Ascending aorta (tissue), 2 donors: Measurements from ENCODE around the gene VRK2. TPM values are rescaled to one million over a fixed set of nuclear protein-coding genes. Genes with fewer than 3 reads are reported as not detected.
A peak's percentile ranks its signal among the peaks of the same experiment; 100 is the strongest.

Source experiments
- DNase-seq, 2 donors: peaks; one replicate each; pipeline ENCODE4 v3.0.0-alpha.2; 2019; ENCODE audit warnings: low spot score in 2 of 2
- H3K27ac ChIP-seq, 2 donors: fragments of 200-600 bp; sonication (generic); one replicate each; pipeline ENCODE4 v1.5.1; 2016 to 2017; ENCODE audit warnings: mild to moderate bottlenecking in 1 of 2
- H3K27me3 ChIP-seq: fragments of 200-600 bp; sonication (generic); one replicate; pipeline ENCODE4 v1.5.1; 2017
- H3K36me3 ChIP-seq, 2 donors: fragments of 200-600 bp; sonication (generic); one replicate each; pipeline ENCODE4 v1.5.1; 2016
- H3K4me1 ChIP-seq, 2 donors: fragments of 200-600 bp; sonication (generic); one replicate each; pipeline ENCODE4 v1.5.1; 2016 to 2017; ENCODE audit warnings: mild to moderate bottlenecking in 1 of 2
- H3K4me3 ChIP-seq, 2 donors: fragments of 200-600 bp; sonication (generic); one replicate each; pipeline ENCODE4 v1.5.1; 2016 to 2017; ENCODE audit warnings: mild to moderate bottlenecking in 1 of 2
- H3K9me3 ChIP-seq, 2 donors: fragments of 200-600 bp; sonication (generic); one replicate each; pipeline ENCODE4 v1.5.1; 2016
- CTCF ChIP-seq, 3 experiments: fragments of 200-600 bp in 2 of 3; fragments of 450-650 bp in 1 of 3; sonication (generic) in 2 of 3; IDR thresholded peaks; one replicate each; pipeline ENCODE4 v1.5.1; 2016 to 2019; ENCODE audit warnings: antibody characterized with exemption in 3 of 3, mild to moderate bottlenecking in 1 of 3, moderate library complexity in 1 of 3
- intact Hi-C: fragments of 100-400 bp; cut with DNase I; formaldehyde crosslinking; loops from one replicate; pipeline ENCODE4 v1.15.1; 2023
- total RNA-seq: library from RNA; depleted of rRNA; stranded (reverse); fragments of >200 nt; gene quantifications from one replicate; pipeline ENCODE4 v1.1.0, GENCODE V29; 2016

VRK2 gene
- total RNA-seq, 1 donor from 2014 or later: 15.8 TPM

DNA sequence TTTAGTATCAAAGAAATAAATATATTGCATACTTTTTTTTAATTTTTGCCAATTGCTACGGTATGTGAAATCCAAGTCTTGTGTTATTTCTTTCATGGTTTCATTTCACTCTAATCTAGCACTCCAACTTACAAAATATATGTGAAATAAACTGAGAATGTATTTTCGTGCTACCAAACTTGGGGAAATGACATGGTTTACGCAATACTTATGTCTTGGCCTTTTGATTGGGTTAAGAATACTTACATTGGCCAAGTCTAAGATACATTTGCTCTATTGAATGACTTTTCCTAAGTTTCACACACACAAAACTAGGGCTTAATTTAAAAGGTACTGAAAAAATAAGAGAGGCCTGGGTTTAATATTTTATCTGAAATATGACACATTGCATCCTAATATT, 80.5 kb downstream of the VRK2 start:
- H3K27ac ChIP-seq: no peak overlapping the region
- H3K4me3 ChIP-seq: no peak overlapping the region
- TF ChIP-seq CTCF (IDR thresholded peaks at IDR 0.05): no peak
- H3K27me3 ChIP-seq: no peaks in the 10 kb centered on the region
- H3K9me3 ChIP-seq: no peaks in the 10 kb centered on the region
- H3K36me3 ChIP-seq: peaks cover 0 to 5% of the 10 kb centered on the region in 2 donors
- intact Hi-C loops: no loop called here
- H3K4me1 ChIP-seq: peaks cover 0 to 8% of the 10 kb centered on the region in 2 donors
- DNase-seq: no peak

DNA sequence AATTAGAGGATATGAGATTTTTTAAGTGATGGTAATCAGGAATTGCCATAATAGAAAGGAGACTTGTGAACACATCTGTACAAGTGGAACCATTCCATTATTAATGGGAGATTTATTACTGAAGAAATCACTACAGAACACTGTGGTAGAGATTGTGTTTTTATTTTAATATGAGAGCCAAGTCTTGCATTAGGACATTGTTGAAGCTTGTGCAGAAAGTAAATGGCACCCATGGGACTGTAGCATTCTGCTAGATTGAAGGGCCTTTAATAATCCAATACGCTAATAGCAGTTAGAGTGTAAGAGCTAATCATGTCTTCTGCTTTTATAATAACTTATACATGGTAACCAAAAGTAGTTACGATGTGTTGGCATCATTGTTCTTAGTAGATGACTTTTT, 83.6 kb downstream of the VRK2 start:
- Histone ChIP-seq H3K27me3 (no peaks in the 10 kb centered on the region), H3K4me1 (peaks cover 0 to 8% of the 10 kb centered on the region in 2 donors), H3K9me3 (no peaks in the 10 kb centered on the region), H3K27ac (no peak overlapping the region), H3K36me3 (no peaks in the 10 kb centered on the region), H3K4me3 (no peak overlapping the region)
- DNase-seq: no peak
- TF ChIP-seq CTCF (IDR thresholded peaks at IDR 0.05): no peak
- intact Hi-C loops: no loop called here

- intact Hi-C loops: no loop called here
Observed at GRCh38 chr2:58131191-58132011, 84.8 kb downstream of the VRK2 start.

DNA sequence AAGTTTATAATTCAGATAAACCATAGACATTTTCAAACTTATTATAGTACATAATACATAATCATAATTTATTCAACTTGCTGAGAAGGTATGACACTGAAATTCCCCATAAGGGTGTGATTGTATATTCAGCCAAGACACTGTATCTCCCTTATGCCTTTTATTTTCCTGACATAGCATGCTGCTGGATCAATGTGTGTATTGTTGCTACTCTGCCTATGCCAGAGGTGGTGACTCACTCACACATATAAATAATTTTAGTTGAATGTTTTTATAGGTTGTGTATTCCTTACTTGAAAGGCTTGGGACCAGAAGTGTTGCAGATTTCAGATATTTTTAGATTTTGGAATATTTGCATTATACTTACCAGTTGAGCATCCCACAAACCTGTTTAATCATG, 86.8 kb downstream of the VRK2 start:
- intact Hi-C loops: no loop called here

More at GRCh38 chr2:58131191-58132011, 84.8 kb downstream of the VRK2 start:
- Histone ChIP-seq H3K4me3 (no peak overlapping the region), H3K4me1 (peaks cover 0 to 8% of the 10 kb centered on the region in 2 donors), H3K9me3 (no peaks in the 10 kb centered on the region), H3K27ac (peak overlapping the region in 1 of 2 donors; percentile 39), H3K27me3 (no peaks in the 10 kb centered on the region), H3K36me3 (no peaks in the 10 kb centered on the region)
- peak in 1 of 3 experiments; percentile 23 for TF ChIP-seq CTCF (IDR thresholded peaks at IDR 0.05)
- DNase-seq: no peak

GRCh38 chr2:58135861-58136260, 89.3 kb downstream of the VRK2 start:
- DNase-seq: no peak
- intact Hi-C loops: no loop called here

More for the DNA sequence above, 86.8 kb downstream of the VRK2 start:
- H3K9me3 ChIP-seq: no peaks in the 10 kb centered on the region
- H3K27me3 ChIP-seq: no peaks in the 10 kb centered on the region
- H3K4me3 ChIP-seq: no peak overlapping the region
- H3K4me1 ChIP-seq: peaks cover 0 to 8% of the 10 kb centered on the region in 2 donors
- DNase-seq: no peak
- TF ChIP-seq CTCF (IDR thresholded peaks at IDR 0.05): no peak
- H3K36me3 ChIP-seq: no peaks in the 10 kb centered on the region
- H3K27ac ChIP-seq: no peak overlapping the region

More at GRCh38 chr2:58135861-58136260, 89.3 kb downstream of the VRK2 start:
- Histone ChIP-seq H3K27ac (no peak overlapping the region), H3K27me3 (no peaks in the 10 kb centered on the region), H3K4me3 (no peak overlapping the region), H3K4me1 (peaks cover 0 to 7% of the 10 kb centered on the region in 2 donors), H3K36me3 (no peaks in the 10 kb centered on the region), H3K9me3 (no peaks in the 10 kb centered on the region)
- TF ChIP-seq CTCF (IDR thresholded peaks at IDR 0.05): no peak
